ENCODE results near the gene ATP10A.

DNA sequence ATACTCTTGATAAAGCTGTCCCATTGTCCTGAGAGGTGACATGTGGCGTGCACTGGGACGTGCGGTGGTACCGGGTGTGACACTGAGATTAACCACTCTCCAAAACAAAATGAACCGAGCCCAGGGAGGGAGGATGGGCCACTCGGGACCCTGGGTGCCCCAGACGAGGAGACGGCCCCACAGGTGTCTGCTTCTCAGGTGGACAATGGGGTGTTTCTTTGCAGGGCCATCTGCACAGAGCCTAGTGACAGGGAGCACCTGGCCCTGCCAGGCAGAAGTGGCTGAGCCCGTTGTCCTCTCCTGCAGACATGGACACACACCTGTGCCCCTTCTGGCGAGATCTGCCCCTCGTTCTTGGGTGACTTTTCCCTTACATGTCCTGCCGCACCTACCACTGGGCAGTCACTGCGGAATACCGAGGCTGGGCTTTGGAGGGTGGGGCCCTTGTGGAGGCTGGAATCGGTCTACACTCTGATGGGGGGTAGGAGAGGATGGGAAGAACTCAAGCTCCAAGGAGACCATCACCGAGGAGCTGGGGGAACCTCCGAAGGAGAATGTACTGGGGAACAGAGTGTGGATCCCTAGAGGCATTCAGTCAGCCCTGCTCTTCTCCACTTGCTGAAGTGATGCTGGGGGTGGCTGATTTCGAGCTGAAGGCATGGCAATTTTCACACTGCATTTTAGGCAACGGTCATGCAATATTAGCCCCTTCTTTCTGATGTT lies 153.5 kb downstream of the ATP10A start:
- TF ChIP-seq, protein P1, sequence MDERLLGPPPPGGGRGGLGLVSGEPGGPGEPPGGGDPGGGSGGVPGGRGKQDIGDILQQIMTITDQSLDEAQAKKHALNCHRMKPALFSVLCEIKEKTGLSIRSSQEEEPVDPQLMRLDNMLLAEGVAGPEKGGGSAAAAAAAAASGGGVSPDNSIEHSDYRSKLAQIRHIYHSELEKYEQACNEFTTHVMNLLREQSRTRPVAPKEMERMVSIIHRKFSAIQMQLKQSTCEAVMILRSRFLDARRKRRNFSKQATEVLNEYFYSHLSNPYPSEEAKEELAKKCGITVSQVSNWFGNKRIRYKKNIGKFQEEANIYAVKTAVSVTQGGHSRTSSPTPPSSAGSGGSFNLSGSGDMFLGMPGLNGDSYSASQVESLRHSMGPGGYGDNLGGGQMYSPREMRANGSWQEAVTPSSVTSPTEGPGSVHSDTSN (CRISPR knock-in tag; IDR thresholded peaks at IDR 0.05; ENCODE audit: low read depth) = no peak
- TF ChIP-seq, protein P1 (tag; conservative IDR thresholded peaks at IDR 0.05; ENCODE audit: low read depth) = no peak
- TF ChIP-seq, protein P2, sequence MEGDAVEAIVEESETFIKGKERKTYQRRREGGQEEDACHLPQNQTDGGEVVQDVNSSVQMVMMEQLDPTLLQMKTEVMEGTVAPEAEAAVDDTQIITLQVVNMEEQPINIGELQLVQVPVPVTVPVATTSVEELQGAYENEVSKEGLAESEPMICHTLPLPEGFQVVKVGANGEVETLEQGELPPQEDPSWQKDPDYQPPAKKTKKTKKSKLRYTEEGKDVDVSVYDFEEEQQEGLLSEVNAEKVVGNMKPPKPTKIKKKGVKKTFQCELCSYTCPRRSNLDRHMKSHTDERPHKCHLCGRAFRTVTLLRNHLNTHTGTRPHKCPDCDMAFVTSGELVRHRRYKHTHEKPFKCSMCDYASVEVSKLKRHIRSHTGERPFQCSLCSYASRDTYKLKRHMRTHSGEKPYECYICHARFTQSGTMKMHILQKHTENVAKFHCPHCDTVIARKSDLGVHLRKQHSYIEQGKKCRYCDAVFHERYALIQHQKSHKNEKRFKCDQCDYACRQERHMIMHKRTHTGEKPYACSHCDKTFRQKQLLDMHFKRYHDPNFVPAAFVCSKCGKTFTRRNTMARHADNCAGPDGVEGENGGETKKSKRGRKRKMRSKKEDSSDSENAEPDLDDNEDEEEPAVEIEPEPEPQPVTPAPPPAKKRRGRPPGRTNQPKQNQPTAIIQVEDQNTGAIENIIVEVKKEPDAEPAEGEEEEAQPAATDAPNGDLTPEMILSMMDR (IDR thresholded peaks at IDR 0.05 in 2 of 3, conservative IDR thresholded peaks at IDR 0.05 in 1 of 3; ENCODE audit: insufficient read depth in 2 of 3, low read depth in 1 of 3, low read length in 3 of 3) = no peak
- TF ChIP-seq STAT5B (CRISPR knock-in tag; IDR thresholded peaks at IDR 0.05) (no peak), GABPA (tag; conservative IDR thresholded peaks at IDR 0.05; ENCODE audit: low read depth) (no peak), NR2F6 (CRISPR knock-in tag; IDR thresholded peaks at IDR 0.05) (no peak), JUND (IDR thresholded peaks at IDR 0.05; ENCODE audit: borderline replicate concordance, low read depth, low read length) (no peak), JUND (tag; IDR thresholded peaks at IDR 0.05; ENCODE audit: borderline replicate concordance, low read depth, low read length) (no peak)
